ENCODE results near the gene CMPK1. TPM values are rescaled to one million over a fixed set of nuclear protein-coding genes. Genes with fewer than 3 reads are reported as not detected.

CMPK1 gene
- total and polyA plus RNA-seq, 10 of the 15 experiments (the other 5 are each of a cell fraction or from before 2014, with no cell fraction given), result 43.7 to 159 (median 85.6) TPM

DNA sequence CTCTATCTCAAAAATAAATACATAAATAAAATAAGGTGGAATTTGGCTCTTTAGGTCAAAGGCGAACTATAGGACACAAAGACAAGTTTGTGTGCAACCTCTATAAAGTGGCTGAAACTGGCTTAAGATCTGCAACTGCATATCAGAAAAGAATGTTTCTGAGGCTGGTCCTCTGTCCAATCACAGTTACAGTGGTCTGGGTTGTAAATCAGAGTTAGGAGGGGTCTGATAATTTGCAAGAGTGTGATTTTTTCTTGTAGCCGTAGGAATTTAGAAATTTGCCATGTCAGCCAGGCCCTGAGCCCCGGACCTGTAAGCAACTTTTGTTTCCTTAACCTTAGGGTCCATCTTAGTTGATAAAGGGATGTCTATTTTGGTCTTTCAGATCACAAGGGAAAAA, 27.8 kb downstream of the CMPK1 start (continued):
- TF ChIP-seq, protein P1, sequence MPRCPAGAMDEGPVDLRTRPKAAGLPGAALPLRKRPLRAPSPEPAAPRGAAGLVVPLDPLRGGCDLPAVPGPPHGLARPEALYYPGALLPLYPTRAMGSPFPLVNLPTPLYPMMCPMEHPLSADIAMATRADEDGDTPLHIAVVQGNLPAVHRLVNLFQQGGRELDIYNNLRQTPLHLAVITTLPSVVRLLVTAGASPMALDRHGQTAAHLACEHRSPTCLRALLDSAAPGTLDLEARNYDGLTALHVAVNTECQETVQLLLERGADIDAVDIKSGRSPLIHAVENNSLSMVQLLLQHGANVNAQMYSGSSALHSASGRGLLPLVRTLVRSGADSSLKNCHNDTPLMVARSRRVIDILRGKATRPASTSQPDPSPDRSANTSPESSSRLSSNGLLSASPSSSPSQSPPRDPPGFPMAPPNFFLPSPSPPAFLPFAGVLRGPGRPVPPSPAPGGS (IDR thresholded peaks at IDR 0.05; ENCODE audit: borderline replicate concordance, insufficient read depth, low read depth, low read length, poor library complexity, severe bottlenecking), result no peak
- TF ChIP-seq NFYA (IDR thresholded peaks at IDR 0.05; ENCODE audit: borderline replicate concordance, low read depth, low read length) (no peak), CBX5 (IDR thresholded peaks at IDR 0.05; ENCODE audit: low read depth) (no peak), HDAC6 (IDR thresholded peaks at IDR 0.05; ENCODE audit: unreplicated experiment) (no peak), ZNF274 (IDR thresholded peaks at IDR 0.05; ENCODE audit: insufficient read depth, insufficient read length) (no peak), KDM1A (IDR thresholded peaks at IDR 0.05; ENCODE audit: borderline replicate concordance) (no peak)
- TF ChIP-seq, protein P2, sequence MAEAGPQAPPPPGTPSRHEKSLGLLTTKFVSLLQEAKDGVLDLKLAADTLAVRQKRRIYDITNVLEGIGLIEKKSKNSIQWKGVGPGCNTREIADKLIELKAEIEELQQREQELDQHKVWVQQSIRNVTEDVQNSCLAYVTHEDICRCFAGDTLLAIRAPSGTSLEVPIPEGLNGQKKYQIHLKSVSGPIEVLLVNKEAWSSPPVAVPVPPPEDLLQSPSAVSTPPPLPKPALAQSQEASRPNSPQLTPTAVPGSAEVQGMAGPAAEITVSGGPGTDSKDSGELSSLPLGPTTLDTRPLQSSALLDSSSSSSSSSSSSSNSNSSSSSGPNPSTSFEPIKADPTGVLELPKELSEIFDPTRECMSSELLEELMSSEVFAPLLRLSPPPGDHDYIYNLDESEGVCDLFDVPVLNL (IDR thresholded peaks at IDR 0.05; ENCODE audit: low read depth, low read length), result no peak
- TF ChIP-seq, protein P3, sequence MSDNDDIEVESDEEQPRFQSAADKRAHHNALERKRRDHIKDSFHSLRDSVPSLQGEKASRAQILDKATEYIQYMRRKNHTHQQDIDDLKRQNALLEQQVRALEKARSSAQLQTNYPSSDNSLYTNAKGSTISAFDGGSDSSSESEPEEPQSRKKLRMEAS (IDR thresholded peaks at IDR 0.05; ENCODE audit: low read depth, low read length), result no peak

DNA sequence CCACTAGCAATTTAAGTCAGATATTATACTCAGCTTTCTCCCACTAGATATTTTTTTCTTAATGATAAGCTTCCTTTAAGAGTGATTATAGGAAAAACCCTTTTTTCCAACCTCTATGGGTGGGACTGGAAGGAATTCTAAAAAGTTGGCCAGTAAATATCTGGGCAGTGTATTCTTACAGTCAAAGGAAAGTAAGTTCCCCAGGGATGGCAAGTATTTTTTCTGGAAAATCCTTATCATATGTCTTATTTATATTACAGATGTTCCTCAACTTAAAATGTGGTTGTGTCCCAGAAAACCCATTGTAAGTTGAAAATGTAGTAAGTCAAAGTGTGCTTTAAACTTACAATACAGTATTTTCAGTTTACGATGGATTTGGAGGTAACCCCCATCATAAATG, 29.2 kb downstream of the CMPK1 start:
- CTCF ChIA-PET, result interaction anchor here (1.7 kb wide), 1 partner anchor 14 kb away, joined by 5 read pairs; no protein-coding TSS in a partner anchor
- in situ Hi-C loops (cut with MboI), result no loop called here
- TF ChIP-seq, protein P4, sequence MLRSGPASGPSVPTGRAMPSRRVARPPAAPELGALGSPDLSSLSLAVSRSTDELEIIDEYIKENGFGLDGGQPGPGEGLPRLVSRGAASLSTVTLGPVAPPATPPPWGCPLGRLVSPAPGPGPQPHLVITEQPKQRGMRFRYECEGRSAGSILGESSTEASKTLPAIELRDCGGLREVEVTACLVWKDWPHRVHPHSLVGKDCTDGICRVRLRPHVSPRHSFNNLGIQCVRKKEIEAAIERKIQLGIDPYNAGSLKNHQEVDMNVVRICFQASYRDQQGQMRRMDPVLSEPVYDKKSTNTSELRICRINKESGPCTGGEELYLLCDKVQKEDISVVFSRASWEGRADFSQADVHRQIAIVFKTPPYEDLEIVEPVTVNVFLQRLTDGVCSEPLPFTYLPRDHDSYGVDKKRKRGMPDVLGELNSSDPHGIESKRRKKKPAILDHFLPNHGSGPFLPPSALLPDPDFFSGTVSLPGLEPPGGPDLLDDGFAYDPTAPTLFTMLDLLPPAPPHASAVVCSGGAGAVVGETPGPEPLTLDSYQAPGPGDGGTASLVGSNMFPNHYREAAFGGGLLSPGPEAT (IDR thresholded peaks at IDR 0.05; ENCODE audit: low read depth), result no peak
- TF ChIP-seq, protein P5, sequence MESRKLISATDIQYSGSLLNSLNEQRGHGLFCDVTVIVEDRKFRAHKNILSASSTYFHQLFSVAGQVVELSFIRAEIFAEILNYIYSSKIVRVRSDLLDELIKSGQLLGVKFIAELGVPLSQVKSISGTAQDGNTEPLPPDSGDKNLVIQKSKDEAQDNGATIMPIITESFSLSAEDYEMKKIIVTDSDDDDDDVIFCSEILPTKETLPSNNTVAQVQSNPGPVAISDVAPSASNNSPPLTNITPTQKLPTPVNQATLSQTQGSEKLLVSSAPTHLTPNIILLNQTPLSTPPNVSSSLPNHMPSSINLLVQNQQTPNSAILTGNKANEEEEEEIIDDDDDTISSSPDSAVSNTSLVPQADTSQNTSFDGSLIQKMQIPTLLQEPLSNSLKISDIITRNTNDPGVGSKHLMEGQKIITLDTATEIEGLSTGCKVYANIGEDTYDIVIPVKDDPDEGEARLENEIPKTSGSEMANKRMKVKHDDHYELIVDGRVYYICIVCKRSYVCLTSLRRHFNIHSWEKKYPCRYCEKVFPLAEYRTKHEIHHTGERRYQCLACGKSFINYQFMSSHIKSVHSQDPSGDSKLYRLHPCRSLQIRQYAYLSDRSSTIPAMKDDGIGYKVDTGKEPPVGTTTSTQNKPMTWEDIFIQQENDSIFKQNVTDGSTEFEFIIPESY (IDR thresholded peaks at IDR 0.05), result no peak
- TF ChIP-seq GABPA (IDR thresholded peaks at IDR 0.05; ENCODE audit: low read depth), result no peak
- no peak for TF ChIP-seq MYB (IDR thresholded peaks at IDR 0.05; ENCODE audit: borderline replicate concordance, low read depth, low read length)
- TF ChIP-seq, protein P6, sequence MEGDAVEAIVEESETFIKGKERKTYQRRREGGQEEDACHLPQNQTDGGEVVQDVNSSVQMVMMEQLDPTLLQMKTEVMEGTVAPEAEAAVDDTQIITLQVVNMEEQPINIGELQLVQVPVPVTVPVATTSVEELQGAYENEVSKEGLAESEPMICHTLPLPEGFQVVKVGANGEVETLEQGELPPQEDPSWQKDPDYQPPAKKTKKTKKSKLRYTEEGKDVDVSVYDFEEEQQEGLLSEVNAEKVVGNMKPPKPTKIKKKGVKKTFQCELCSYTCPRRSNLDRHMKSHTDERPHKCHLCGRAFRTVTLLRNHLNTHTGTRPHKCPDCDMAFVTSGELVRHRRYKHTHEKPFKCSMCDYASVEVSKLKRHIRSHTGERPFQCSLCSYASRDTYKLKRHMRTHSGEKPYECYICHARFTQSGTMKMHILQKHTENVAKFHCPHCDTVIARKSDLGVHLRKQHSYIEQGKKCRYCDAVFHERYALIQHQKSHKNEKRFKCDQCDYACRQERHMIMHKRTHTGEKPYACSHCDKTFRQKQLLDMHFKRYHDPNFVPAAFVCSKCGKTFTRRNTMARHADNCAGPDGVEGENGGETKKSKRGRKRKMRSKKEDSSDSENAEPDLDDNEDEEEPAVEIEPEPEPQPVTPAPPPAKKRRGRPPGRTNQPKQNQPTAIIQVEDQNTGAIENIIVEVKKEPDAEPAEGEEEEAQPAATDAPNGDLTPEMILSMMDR (IDR thresholded peaks at IDR 0.05 in 2 of 3, conservative IDR thresholded peaks at IDR 0.05 in 1 of 3; ENCODE audit: control insufficient read depth in 2 of 3, extremely low read depth in 1 of 3, insufficient read depth in 1 of 3, low read depth in 3 of 3, low read length in 3 of 3), result no peak

More for the DNA sequence above, 29.2 kb downstream of the CMPK1 start:
- Histone ChIP-seq H3K4me3 (no peak overlapping the region), H2AFZ (ENCODE audit: control insufficient read depth, low read depth, low read length) (no peak overlapping the region), H4K20me1 (ENCODE audit: control insufficient read depth, insufficient read depth) (no peaks in the 10 kb centered on the region; the same call in 1 of the 2 replicates), H3K4me1 (ENCODE audit: control insufficient read depth, insufficient read depth, low read length) (no peaks in the 10 kb centered on the region), H3K27me3 (replicated peaks in 1 of 2; ENCODE audit: control insufficient read depth in 2 of 2, insufficient read depth in 2 of 2, low read length in 1 of 2) (no peaks in the 10 kb centered on the region), H3K36me3 (ENCODE audit: control insufficient read depth in 2 of 2, insufficient read depth in 2 of 2, low read length in 1 of 2) (peaks cover 0 to 1% of the 10 kb centered on the region in 2 experiments; a peak in 1 of 4 replicates), H3K79me2 (ENCODE audit: control insufficient read depth, insufficient read depth, low read length) (peaks cover 8% of the 10 kb centered on the region), H3K27ac (ENCODE audit: control insufficient read depth, insufficient read depth) (no peak overlapping the region), H3K4me2 (ENCODE audit: control insufficient read depth, insufficient read depth) (no peak overlapping the region), H3K9me3 (replicated peaks; ENCODE audit: control insufficient read depth, insufficient read depth, low read length) (no peaks in the 10 kb centered on the region), H3K9ac (ENCODE audit: control insufficient read depth, insufficient read depth, low read length) (no peak overlapping the region)
- ChIA-PET SMC1A (ENCODE audit: uncharacterized antibody, unreplicated experiment) (interaction anchor here (1.2 kb wide), 1 partner anchor 24 kb away, joined by 3 read pairs; no protein-coding TSS in a partner anchor), RAD21 (ENCODE audit: unreplicated experiment) (interaction anchor here (0.6 kb wide), 1 partner anchor 25 kb away, joined by 3 read pairs; no protein-coding TSS in a partner anchor), POLR2A (no interaction called here)
- 100% methylated on average over 1 of the region's 1 CpG for WGBS (ENCODE audit: insufficient coverage, insufficient replicate concordance, low lambda C conversion rate, missing lambda C conversion rate)
- no TSS peak for BruUV-seq (replicated peaks)
- DNase-seq (ENCODE audit: low read depth, low spot score) (no peak), FAIRE-seq (no peak), ATAC-seq (no peak)
- intact Hi-C loops (cut with micrococcal nuclease; ENCODE audit: unreplicated experiment), result no loop called here
